ENCODE data around the gene ELMO3. TPM values are rescaled to one million over a fixed set of nuclear protein-coding genes. Genes with fewer than 3 reads are reported as not detected.

Gene ELMO3
- polyA plus RNA-seq, 1 donor from 2014 or later, result 0.35 TPM

GRCh38 chr16:67206838-67207248 is 7.9 kb downstream of the ELMO3 start:
- H3K36me3 Mint-ChIP-seq, result no peaks in the 10 kb centered on the region
- H3K27me3 Mint-ChIP-seq, result no peaks in the 10 kb centered on the region
- no peaks in the 10 kb centered on the region for H3K4me1 Mint-ChIP-seq
- H3K9me3 Mint-ChIP-seq, result no peaks in the 10 kb centered on the region
- no peak overlapping the region for H3K4me3 Mint-ChIP-seq
- no peak overlapping the region for H3K27ac Mint-ChIP-seq

- Mint-ChIP-seq H3K4me1 (no peaks in the 10 kb centered on the region), H3K27ac (no peak overlapping the region), H3K4me3 (no peak overlapping the region), H3K9me3 (no peaks in the 10 kb centered on the region), H3K36me3 (no peaks in the 10 kb centered on the region), H3K27me3 (no peaks in the 10 kb centered on the region)
These were observed 8.5 kb downstream of the ELMO3 start for GRCh38 chr16:67207249-67208091.

GRCh38 chr16:67208154-67208896 is 9.4 kb downstream of the ELMO3 start:
- Mint-ChIP-seq H3K4me3 (no peak overlapping the region), H3K9me3 (no peaks in the 10 kb centered on the region), H3K4me1 (no peaks in the 10 kb centered on the region), H3K36me3 (no peaks in the 10 kb centered on the region), H3K27me3 (no peaks in the 10 kb centered on the region), H3K27ac (no peak overlapping the region)

- Mint-ChIP-seq H3K4me3 (no peak overlapping the region), H3K36me3 (no peaks in the 10 kb centered on the region), H3K27me3 (no peaks in the 10 kb centered on the region), H3K4me1 (no peaks in the 10 kb centered on the region), H3K27ac (no peak overlapping the region), H3K9me3 (no peaks in the 10 kb centered on the region)
These were observed 10.6 kb downstream of the ELMO3 start for GRCh38 chr16:67209565-67209964.

GRCh38 chr16:67210069-67210937 is 11.4 kb downstream of the ELMO3 start:
- H3K27ac Mint-ChIP-seq, result no peak overlapping the region
- no peaks in the 10 kb centered on the region for H3K4me1 Mint-ChIP-seq
- no peak overlapping the region for H3K4me3 Mint-ChIP-seq
- H3K27me3 Mint-ChIP-seq, result no peaks in the 10 kb centered on the region
- H3K9me3 Mint-ChIP-seq, result no peaks in the 10 kb centered on the region
- H3K36me3 Mint-ChIP-seq, result no peaks in the 10 kb centered on the region

GRCh38 chr16:67211674-67212073 is 12.7 kb downstream of the ELMO3 start:
- Mint-ChIP-seq H3K4me3 (no peak overlapping the region), H3K9me3 (no peaks in the 10 kb centered on the region), H3K4me1 (no peaks in the 10 kb centered on the region), H3K27ac (no peak overlapping the region), H3K36me3 (no peaks in the 10 kb centered on the region), H3K27me3 (no peaks in the 10 kb centered on the region)

GRCh38 chr16:67212766-67213165 is 13.8 kb downstream of the ELMO3 start:
- no peaks in the 10 kb centered on the region for H3K4me1 Mint-ChIP-seq
- H3K27me3 Mint-ChIP-seq, result no peaks in the 10 kb centered on the region
- no peak overlapping the region for H3K4me3 Mint-ChIP-seq
- H3K36me3 Mint-ChIP-seq, result no peaks in the 10 kb centered on the region
- H3K27ac Mint-ChIP-seq, result no peak overlapping the region
- no peaks in the 10 kb centered on the region for H3K9me3 Mint-ChIP-seq

GRCh38 chr16:67213197-67214019 is 14.5 kb downstream of the ELMO3 start:
- H3K27ac Mint-ChIP-seq, result no peak overlapping the region
- no peak overlapping the region for H3K4me3 Mint-ChIP-seq
- no peaks in the 10 kb centered on the region for H3K36me3 Mint-ChIP-seq
- H3K9me3 Mint-ChIP-seq, result no peaks in the 10 kb centered on the region
- no peaks in the 10 kb centered on the region for H3K27me3 Mint-ChIP-seq
- no peaks in the 10 kb centered on the region for H3K4me1 Mint-ChIP-seq

GRCh38 chr16:67215706-67216105 is 16.8 kb downstream of the ELMO3 start:
- Mint-ChIP-seq H3K9me3 (no peaks in the 10 kb centered on the region), H3K27ac (no peak overlapping the region), H3K36me3 (no peaks in the 10 kb centered on the region), H3K4me3 (no peak overlapping the region), H3K27me3 (no peaks in the 10 kb centered on the region), H3K4me1 (no peaks in the 10 kb centered on the region)

- H3K4me3 Mint-ChIP-seq, result no peak overlapping the region
- no peak overlapping the region for H3K27ac Mint-ChIP-seq
- no peaks in the 10 kb centered on the region for H3K9me3 Mint-ChIP-seq
- H3K36me3 Mint-ChIP-seq, result no peaks in the 10 kb centered on the region
- H3K4me1 Mint-ChIP-seq, result peaks cover 0 to 2% (median 0%) of the 10 kb centered on the region in 3 donors
- H3K27me3 Mint-ChIP-seq, result no peaks in the 10 kb centered on the region
These were observed 17.9 kb downstream of the ELMO3 start for GRCh38 chr16:67216612-67217490.

- no peaks in the 10 kb centered on the region for H3K9me3 Mint-ChIP-seq
- H3K27me3 Mint-ChIP-seq, result no peaks in the 10 kb centered on the region
- peaks cover 4% of the 10 kb centered on the region for H3K36me3 Mint-ChIP-seq
- H3K27ac Mint-ChIP-seq, result no peak overlapping the region
- H3K4me1 Mint-ChIP-seq, result peaks cover 5 to 20% (median 13%) of the 10 kb centered on the region in 3 donors
- H3K4me3 Mint-ChIP-seq, result no peak overlapping the region
These were observed 25.1 kb downstream of the ELMO3 start for GRCh38 chr16:67223992-67224391.

- Mint-ChIP-seq H3K4me3 (peak overlapping the region; percentile 94 to 100 (median 97)), H3K27me3 (no peaks in the 10 kb centered on the region), H3K36me3 (peaks cover 6% of the 10 kb centered on the region), H3K27ac (peak overlapping the region; percentile 81 to 97 (median 84)), H3K9me3 (no peaks in the 10 kb centered on the region), H3K4me1 (peaks cover 5 to 18% (median 13%) of the 10 kb centered on the region in 3 donors)
These were observed 27.4 kb downstream of the ELMO3 start for GRCh38 chr16:67226295-67226803.

- no peaks in the 10 kb centered on the region for H3K9me3 Mint-ChIP-seq
- H3K27me3 Mint-ChIP-seq, result no peaks in the 10 kb centered on the region
- peak within 1 kb of the TSS; percentile 81 to 97 (median 84) for H3K27ac Mint-ChIP-seq
- peak within 1 kb of the TSS; percentile 94 to 100 (median 97) for H3K4me3 Mint-ChIP-seq
- peaks cover 6% of the 10 kb centered on the region for H3K36me3 Mint-ChIP-seq
- H3K4me1 Mint-ChIP-seq, result peaks cover 5 to 18% (median 13%) of the 10 kb centered on the region in 3 donors
These were observed 28.1 kb downstream of the ELMO3 start, which contains the start of gene TMEM208 for GRCh38 chr16:67226804-67227566. Gene TMEM208 (plus strand): TSS chr16:67227130. CDS start chr16:67227219, 89 bp downstream.

Data from IgD-negative memory B cell (primary cell).